GM12873 (cell line): ENCODE data around the gene SNAP29.

Source experiments
- TF ChIP-seq, protein P1 (sequence below): IDR thresholded peaks from 2 replicates; pipeline ENCODE4 v1.5.1; 2012; ENCODE audit warnings: low read depth, mild to moderate bottlenecking, moderate library complexity, low read length, control low read depth; ENCODE audit not compliant: insufficient read depth; ENCODE audit errors: missing control alignments

The SNAP29 gene

DNA sequence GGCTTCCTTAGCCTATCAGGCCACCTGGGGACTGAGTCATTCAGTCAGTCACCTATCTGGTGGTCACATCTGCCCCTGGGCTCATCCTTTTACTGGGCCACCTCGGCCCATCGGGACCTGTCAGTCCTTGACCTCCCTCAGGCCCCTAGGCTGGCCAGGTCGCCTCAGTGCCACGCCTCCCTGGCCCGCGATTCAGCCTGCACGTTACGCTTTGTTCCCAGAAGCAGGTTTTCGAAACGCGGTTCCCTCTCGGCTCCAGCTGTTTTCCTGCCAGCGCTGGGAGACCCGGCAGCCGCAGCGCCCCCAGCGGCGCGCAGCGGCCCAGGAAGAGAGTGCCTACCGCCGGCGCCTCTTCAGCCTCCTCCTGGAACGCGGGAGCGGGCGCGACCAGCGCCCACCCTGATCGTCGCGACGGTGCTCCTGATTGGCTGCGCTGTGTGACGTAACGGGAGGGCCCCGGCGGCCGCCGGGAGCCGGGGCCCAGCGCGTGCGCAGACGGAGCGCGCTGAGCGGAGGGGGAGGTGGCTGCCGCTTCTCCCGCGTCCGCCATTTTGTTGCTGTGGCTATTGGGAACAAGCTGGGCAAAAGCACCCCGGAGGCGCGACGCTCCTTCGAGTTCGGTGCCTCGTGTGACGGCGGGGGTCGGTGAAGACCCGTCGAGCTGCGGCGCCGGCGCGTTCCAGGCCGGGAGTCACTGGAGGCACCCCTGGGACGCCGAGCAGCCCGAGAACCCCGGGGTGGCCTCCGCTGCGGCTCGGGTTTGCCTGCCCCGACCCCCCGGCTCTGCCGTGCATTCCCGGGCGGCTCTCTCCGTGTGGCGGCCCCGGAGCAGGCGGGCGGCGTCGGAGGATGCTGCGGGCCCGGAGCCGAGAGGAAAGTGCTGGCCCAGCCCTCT lies 58.4 kb downstream of the SNAP29 start, which contains the start of gene CRKL:
Gene CRKL (plus strand): TSS at position 492 of the 895 bp plus-strand sequence. CDS start 528 bp downstream, outside the sequence.
- TF ChIP-seq, protein P1, sequence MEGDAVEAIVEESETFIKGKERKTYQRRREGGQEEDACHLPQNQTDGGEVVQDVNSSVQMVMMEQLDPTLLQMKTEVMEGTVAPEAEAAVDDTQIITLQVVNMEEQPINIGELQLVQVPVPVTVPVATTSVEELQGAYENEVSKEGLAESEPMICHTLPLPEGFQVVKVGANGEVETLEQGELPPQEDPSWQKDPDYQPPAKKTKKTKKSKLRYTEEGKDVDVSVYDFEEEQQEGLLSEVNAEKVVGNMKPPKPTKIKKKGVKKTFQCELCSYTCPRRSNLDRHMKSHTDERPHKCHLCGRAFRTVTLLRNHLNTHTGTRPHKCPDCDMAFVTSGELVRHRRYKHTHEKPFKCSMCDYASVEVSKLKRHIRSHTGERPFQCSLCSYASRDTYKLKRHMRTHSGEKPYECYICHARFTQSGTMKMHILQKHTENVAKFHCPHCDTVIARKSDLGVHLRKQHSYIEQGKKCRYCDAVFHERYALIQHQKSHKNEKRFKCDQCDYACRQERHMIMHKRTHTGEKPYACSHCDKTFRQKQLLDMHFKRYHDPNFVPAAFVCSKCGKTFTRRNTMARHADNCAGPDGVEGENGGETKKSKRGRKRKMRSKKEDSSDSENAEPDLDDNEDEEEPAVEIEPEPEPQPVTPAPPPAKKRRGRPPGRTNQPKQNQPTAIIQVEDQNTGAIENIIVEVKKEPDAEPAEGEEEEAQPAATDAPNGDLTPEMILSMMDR = peak; percentile 94

DNA sequence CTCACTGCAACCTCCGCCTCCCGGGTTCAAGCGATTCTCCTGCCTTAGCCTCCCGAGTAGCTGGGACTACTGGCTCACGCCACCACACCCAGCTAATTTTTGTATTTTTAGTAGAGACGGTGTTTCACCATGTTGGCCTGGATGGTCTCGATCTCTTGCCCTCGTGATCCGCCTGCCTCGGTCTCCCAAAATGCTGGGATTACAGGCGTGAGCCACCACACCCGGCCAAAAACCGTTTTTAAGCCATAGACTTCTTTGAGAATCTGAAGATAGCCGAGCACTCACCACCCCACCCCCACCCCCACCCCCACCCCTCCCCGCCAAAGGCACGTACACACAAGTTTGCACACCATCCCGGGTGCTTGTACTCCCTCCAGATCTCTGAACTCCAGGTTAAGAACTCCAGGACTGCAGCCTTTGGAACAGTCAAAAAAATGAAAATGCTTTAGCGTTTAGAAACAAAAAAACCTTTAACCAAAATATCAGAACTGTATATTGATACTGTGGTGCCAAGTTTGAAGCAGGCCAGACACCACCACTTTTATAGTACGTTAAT lies 59.9 kb downstream of the SNAP29 start:
- TF ChIP-seq, protein P1 = no peak

DNA sequence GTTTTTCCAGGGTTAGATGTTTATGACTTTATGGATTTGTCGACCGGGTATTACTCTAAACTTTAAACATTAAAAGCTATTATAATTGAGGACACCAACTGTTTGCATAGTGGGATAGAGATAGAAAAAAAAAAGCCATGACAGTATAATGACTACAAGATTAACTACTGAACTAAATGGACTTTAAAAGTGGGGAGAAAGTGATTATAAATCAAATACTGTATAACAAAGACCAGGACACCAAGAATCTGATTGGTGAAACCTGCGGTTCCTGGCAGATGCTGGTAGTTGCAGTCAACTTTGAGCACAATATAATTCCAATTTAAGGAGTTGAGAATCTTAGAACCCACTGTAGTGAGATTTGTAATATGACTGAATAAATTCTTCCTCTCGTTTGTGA lies 60.9 kb downstream of the SNAP29 start:
- TF ChIP-seq, protein P1 = no peak

DNA sequence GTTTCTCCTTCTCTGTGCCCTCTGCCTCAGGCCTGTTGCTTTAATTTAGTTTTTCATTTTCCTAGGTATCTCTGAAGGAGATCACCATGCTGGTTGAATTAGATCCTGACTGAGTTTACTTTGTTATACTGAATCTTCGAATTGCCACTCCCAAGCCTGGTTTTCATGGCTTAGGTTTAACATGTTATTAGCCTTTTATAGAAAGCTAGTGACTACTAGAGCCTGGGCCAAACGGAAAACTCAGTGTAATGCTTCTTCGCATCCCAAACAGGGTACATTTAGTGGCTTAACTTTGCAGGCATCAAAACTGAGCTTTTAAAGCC lies 62.0 kb downstream of the SNAP29 start:
- TF ChIP-seq, protein P1 = no peak

DNA sequence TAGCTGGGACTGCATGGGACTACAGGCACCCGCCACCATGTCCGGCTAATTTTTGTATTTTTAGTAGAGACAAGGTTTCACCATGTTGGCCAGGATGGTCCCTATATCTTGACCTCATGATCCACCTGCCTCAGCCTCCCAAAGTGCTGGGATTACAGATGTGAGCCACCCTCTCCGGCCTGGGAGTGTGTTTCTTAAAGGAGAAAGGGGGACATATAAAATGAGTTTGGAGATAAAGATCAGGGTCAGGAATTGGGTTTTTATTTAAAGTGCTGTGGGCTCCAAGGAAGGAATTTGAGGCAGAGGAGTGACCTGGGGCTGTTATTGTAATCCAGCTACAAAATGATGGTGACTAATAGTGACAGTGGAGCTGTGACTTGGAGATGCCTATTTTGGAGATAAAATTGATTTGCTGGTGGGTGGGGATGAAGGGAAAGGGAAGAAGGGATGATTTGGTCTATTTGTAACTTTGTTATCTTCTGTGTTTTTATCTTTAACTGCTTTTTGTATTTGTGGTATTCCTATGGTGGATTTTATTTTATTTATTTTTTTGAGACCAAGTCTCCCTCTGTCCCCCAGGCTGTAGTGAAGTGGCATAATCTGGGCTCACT lies 63.4 kb downstream of the SNAP29 start:
- TF ChIP-seq, protein P1 = no peak

DNA sequence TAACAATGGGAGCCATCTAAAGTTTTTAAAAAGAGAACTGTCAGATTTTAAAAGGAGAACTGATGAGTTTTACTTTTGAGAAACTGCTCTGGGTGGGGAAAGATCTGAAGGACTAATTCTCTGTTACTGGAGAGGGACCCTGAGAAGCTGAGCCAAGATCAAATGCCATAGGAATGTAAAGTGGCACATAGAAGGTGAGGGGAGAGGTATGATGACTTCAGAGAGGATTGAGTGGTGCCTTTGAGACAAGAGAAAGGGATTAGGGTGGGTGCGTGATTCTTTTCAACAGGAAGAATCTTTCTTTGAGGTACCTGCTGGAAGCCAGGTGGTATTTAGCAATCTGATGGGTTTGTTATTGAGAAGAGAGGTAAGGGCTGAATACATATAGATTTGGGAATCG lies 67.4 kb downstream of the SNAP29 start:
- TF ChIP-seq, protein P1 = no peak

DNA sequence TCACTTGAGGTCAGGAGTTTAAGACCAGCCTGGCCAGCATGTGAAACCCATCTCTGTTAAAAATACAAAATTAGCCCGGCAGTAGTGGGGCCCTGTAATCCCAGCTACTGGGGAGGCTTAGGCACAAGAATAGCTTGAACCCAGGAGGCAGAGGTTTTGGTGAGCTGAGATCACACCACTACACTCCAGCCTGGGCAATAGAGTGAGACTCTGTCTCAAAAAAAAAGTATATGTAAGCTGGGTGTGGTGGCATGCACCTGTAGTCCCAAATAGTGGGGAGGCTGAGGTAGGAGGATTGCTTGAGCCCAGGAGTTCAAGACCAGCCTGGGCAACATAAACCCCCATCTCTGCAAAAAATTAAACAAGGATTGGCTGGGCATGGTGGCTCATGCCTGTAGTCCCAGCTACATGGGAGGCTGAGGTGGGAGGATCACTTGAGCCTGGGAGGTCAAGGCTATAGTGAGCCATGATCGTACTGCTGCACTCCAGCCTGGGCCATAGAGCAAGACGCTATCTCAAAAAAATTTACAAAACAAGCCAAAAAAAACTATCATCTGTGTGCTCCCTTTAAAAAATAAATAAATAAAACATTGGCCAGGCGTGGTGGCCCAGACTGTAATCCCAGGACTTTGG lies 69.2 kb downstream of the SNAP29 start:
- TF ChIP-seq, protein P1 = no peak
